HG03521 (cell line): ENCODE data around the gene PEAK1.
"Not testable (repeated sequence)": the region's sequence is repeated elsewhere in the genome, so short reads cannot be mapped to it uniquely, and the experiment has no call there.

Experiments
- ATAC-seq: cut with Tn5 transposase; IDR thresholded peaks from one replicate; pipeline ENCODE4 v1.9.1; 2021; ENCODE audit warnings: mild to moderate bottlenecking, moderate library complexity; ENCODE audit not compliant: unreplicated experiment

PEAK1 gene

DNA sequence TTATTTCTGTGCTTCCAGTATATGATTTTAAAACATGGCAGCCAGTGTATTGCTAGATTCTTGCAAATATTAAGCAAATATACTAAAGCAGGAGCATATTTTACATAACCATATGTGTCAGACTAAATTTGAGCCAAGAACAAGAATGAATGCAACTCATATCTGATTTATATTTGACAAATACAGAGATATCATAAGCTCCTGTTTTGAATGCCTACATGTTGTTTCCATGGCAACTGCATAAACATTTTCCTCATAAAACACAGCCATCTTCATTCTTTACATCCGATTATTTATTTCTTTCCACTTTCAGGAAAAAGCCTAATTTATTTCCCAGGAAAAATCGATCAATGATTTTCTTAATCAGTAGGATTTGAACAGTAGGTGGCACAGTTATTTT lies 176.8 kb downstream of the PEAK1 start:
- no peak for ATAC-seq

GRCh38 chr15:77239882-77240608 lies 179.9 kb downstream of the PEAK1 start:
- no peak for ATAC-seq

GRCh38 chr15:77235566-77235965 lies 184.3 kb downstream of the PEAK1 start:
- no peak for ATAC-seq

DNA sequence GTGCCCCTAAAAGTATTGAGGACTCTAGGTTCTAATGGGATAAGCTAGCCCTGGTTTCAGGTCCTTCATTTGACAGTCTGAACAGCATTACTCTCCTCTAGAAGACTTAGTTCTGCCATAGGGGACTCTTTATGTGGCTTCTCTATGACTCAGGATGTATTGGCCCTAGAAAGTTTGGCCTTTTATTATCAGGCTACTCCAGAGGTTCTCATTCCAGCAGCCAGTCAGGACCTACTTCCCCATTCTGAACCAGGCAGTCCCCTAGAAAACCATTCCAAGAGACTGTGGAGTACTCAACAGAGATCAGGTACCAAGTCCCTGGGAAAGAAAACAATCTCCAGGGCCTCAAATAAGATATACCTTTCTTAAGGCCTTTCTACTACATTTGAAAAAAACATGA lies 191.1 kb downstream of the PEAK1 start:
- ATAC-seq = no peak

DNA sequence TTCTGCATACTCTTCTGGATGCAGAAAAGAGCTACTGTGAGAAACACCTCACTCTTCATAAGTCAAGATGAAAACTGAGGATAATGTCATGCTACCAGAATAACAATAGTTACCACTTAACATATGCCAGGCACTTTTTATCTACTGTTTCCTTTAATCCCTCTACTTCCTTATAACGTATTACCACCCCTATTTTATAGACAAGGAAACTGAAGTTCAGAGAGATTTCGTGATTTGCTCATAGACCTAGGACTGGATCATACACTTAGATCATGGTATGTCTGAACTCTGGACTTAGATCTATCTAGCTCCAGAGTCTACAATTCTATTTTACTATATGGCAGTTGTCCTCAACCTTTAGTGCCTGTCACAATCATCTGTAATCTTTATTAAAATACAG lies 193.3 kb downstream of the PEAK1 start:
- no peak for ATAC-seq

- ATAC-seq = no peak
Measured at GRCh38 chr15:77225646-77226045, 194.3 kb downstream of the PEAK1 start.

DNA sequence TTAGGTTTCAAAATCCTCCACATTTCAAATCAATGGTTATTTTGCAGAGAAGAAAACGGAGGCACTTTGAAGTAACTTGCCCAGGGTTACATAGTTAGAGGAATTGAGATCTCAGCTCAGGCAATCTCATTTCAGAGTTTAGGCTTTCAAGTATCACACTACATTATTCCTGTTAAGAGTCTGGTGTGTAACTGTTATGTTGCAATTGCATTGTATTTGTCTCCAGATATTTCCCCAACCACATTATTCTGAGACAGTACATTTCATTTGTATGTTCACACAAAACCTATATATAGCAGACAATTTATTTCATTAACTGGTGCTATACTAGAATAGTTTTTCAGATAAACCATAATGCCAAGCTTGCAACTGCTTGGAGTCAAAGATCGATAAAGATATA lies 194.8 kb downstream of the PEAK1 start:
- no peak for ATAC-seq

GRCh38 chr15:77224352-77224751 lies 195.6 kb downstream of the PEAK1 start:
- no peak for ATAC-seq

GRCh38 chr15:77221708-77222107 lies 198.2 kb downstream of the PEAK1 start:
- no peak for ATAC-seq

DNA sequence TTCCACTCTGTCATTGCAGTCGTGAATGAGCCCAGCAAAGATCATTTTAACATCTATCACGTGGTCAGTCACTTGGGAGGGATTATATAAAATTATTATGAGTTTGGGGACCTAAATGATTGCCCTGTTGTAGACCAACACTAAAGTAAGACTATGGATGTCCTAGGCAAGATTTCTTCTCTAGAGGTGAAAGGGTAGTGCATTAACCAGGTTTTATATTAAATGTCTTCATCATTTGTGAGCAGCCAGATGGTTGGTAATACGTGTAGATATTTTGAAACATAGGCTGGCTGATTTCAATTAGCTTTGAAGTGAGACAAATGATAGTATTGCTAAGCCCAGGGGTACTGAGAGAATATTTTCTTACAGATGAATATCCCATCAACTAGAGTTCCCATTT lies 198.7 kb downstream of the PEAK1 start:
- no peak for ATAC-seq

- ATAC-seq = no peak
Measured at GRCh38 chr15:77219841-77220240, 200.1 kb downstream of the PEAK1 start.

DNA sequence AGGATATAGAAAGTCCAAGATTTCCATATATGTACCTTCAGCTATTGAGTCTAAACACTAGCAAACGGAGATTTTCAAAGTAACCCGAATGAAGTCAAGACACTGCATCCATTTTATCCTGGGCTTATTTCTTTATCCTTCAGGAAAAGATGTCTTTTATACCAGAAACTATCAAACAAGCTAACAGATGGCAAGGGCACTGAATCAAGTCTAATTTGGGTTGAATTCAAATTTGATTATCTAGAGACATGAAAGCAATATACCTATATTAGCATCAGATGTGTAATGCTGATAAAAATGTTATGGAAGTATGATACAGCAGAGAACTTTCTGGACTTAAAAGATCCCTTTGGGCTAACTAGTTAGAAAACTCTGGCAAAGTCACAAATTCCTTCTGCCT lies 210.7 kb downstream of the PEAK1 start:
- ATAC-seq = no peak

GRCh38 chr15:77208241-77208640 lies 211.7 kb downstream of the PEAK1 start:
- no peak for ATAC-seq

GRCh38 chr15:77201665-77202064 lies 218.2 kb downstream of the PEAK1 start:
- ATAC-seq = no peak

DNA sequence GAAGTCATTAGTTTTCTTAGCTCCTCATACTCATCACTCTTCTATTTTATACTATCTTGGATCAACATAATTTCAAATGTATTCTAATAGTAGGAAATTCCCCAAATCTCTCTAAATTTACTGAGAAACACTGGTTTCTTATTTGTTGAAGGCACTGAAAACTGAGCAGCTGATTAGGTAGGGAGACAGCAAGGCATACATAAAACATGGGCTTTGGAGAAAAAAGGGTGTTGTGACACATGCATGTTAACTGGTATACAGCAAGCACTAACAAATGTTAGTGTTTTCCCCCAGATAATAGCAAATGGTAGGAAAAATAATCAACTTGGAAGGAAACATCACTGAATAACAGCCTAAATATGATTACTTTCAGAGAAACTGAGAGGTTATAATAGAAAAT lies 223.5 kb downstream of the PEAK1 start:
- ATAC-seq = no peak

DNA sequence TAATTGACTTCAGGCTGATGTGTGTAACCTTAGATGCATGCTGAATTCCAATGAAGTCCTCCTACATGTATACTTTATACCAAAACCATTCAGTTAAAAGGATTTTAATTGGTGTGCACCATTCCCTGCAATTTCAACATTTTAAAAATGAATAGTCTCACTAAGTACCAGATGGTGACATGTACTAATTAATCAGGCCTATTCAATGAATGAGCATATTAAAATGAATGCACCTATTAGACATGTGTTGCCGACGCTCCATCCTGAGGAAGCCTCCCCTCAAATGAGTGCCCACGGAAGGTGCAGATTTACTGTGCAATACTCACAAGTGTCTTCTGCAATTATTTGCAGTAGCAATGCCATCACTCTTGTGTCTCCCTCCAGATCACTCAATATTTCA lies 224.3 kb downstream of the PEAK1 start:
- no peak for ATAC-seq

DNA sequence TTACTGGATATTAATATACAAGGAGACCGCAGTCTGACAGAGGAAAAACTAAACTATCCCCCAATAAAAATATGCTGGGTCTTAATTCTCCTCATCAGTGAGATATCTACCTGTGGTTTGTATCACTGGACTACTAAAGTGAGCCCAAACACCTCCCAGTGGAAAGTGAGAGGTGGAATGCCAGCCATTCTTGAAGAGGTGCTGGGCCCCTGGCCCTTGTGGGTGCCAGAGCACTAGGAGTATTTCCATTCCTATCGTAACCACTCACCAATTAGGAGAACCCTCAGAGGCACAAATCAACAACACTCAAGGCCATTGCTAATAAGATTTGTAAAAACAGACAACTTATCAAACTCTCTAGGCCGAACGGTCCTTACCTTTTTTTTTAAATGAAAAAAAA lies 227.5 kb downstream of the PEAK1 start:
- ATAC-seq = no peak

GRCh38 chr15:77191230-77191834 lies 228.6 kb downstream of the PEAK1 start:
- ATAC-seq = no peak

- no peak for ATAC-seq
Measured at GRCh38 chr15:77187751-77188464, 232.0 kb downstream of the PEAK1 start.

- ATAC-seq = no peak
Measured at GRCh38 chr15:77186594-77187011, 233.3 kb downstream of the PEAK1 start.

DNA sequence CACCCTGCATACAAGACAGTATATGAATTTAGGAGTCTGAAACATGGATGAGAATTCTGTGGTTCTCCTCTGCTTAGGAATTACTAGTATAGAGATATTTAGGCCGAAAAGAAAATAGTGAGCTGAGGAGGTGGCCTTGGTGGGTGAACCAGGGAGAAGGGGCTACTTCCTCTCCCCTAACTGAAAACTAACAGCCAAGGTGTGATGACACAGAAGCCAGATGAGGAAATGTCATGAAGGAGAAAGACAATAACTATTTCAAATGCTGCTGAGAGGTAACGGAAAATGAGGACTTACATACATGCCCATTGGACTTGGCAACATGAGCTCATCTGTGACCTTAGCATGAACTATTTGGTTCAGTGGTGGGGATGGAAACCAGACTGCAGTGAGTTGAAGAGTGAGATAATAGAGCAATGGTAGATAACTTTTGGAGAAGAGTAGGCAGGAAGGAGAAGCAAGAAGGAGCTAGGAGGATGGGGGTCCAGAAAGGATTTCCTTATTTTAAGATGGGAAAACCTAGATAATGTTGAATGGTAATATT lies 234.6 kb downstream of the PEAK1 start:
- no peak for ATAC-seq

DNA sequence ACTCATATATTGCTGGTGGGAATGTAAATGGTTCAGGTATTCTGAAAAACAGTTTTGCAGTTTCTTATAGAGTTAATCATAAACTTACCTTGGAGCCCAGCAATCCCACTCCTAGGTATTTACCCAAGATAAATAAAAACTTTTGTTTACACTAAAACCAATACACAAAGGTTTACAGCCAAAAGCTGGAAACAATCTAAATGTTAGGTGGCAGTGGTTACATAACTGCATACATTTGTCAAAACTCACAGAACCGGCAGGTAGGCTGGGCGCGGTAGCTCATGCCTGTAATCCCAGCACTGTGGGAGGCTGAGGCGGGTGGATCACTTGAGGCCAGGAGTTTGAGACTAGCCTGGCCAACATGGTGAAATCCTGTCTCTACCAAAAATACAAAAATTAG lies 235.6 kb downstream of the PEAK1 start:
- not testable (repeated sequence) for ATAC-seq
